Measurements from ENCODE around the gene PLA2G4E.
A peak's percentile ranks its signal among the peaks of the same experiment; 100 is the strongest.

The PLA2G4E gene

GRCh38 chr15:41934843-41935242 is 86.0 kb downstream of the PLA2G4E start:
- Mint-ChIP-seq H3K27ac (peak overlapping the region; percentile 100), H3K4me3 (peak overlapping the region; percentile 69), H3K9me3 (peaks cover 4% of the 10 kb centered on the region), H3K27me3 (ENCODE audit: low read depth) (no peaks in the 10 kb centered on the region), H3K4me1 (ENCODE audit: low read depth) (peaks cover 44% of the 10 kb centered on the region), H3K36me3 (ENCODE audit: low read depth) (peaks cover 2% of the 10 kb centered on the region)
- DNase-seq (ENCODE audit: low spot score), result peak; percentile 66

- DNase-seq (ENCODE audit: low spot score), result no peak
- Mint-ChIP-seq H3K4me3 (peak overlapping the region; percentile 28), H3K36me3 (ENCODE audit: low read depth) (peaks cover 2% of the 10 kb centered on the region), H3K4me1 (ENCODE audit: low read depth) (peaks cover 48% of the 10 kb centered on the region), H3K27me3 (ENCODE audit: low read depth) (no peaks in the 10 kb centered on the region), H3K9me3 (peaks cover 4% of the 10 kb centered on the region), H3K27ac (peak overlapping the region; percentile 100)
Observed at GRCh38 chr15:41933771-41934170, 87.1 kb downstream of the PLA2G4E start.

GRCh38 chr15:41933326-41933725 is 87.5 kb downstream of the PLA2G4E start:
- Mint-ChIP-seq H3K36me3 (ENCODE audit: low read depth) (peaks cover 2% of the 10 kb centered on the region), H3K27me3 (ENCODE audit: low read depth) (no peaks in the 10 kb centered on the region)

GRCh38 chr15:41932511-41933289 is 88.1 kb downstream of the PLA2G4E start:
- no peak for DNase-seq (ENCODE audit: low spot score)
- Mint-ChIP-seq H3K27ac (no peak overlapping the region), H3K27me3 (ENCODE audit: low read depth) (no peaks in the 10 kb centered on the region), H3K36me3 (ENCODE audit: low read depth) (peaks cover 2% of the 10 kb centered on the region), H3K4me3 (no peak overlapping the region), H3K9me3 (peaks cover 4% of the 10 kb centered on the region), H3K4me1 (ENCODE audit: low read depth) (peaks cover 41% of the 10 kb centered on the region)

More at GRCh38 chr15:41933326-41933725, 87.5 kb downstream of the PLA2G4E start:
- Mint-ChIP-seq H3K27ac (no peak overlapping the region), H3K4me3 (no peak overlapping the region), H3K4me1 (ENCODE audit: low read depth) (peaks cover 47% of the 10 kb centered on the region), H3K9me3 (peaks cover 4% of the 10 kb centered on the region)
- DNase-seq (ENCODE audit: low spot score), result no peak

GRCh38 chr15:41932101-41932500 is 88.7 kb downstream of the PLA2G4E start:
- no peak for DNase-seq (ENCODE audit: low spot score)
- no peaks in the 10 kb centered on the region for H3K27me3 Mint-ChIP-seq (ENCODE audit: low read depth)
- H3K4me3 Mint-ChIP-seq, result no peak overlapping the region
- H3K36me3 Mint-ChIP-seq (ENCODE audit: low read depth), result peaks cover 2% of the 10 kb centered on the region
- H3K27ac Mint-ChIP-seq, result no peak overlapping the region
- peaks cover 35% of the 10 kb centered on the region for H3K4me1 Mint-ChIP-seq (ENCODE audit: low read depth)
- peaks cover 4% of the 10 kb centered on the region for H3K9me3 Mint-ChIP-seq
